Stimulated activated CD4-positive, alpha-beta T cell treated with anti-CD3 and anti-CD28 coated beads, Interleukin-15, amount 100 ng/mL, for 24 hours (primary cell): ENCODE measurements around the gene TCP11.
A peak's percentile ranks its signal among the peaks of the same experiment; 100 is the strongest.

ENCODE experiments used
- DNase-seq: peaks from one replicate; pipeline ENCODE4 v3.0.0-alpha.2; 2020

Gene TCP11

DNA sequence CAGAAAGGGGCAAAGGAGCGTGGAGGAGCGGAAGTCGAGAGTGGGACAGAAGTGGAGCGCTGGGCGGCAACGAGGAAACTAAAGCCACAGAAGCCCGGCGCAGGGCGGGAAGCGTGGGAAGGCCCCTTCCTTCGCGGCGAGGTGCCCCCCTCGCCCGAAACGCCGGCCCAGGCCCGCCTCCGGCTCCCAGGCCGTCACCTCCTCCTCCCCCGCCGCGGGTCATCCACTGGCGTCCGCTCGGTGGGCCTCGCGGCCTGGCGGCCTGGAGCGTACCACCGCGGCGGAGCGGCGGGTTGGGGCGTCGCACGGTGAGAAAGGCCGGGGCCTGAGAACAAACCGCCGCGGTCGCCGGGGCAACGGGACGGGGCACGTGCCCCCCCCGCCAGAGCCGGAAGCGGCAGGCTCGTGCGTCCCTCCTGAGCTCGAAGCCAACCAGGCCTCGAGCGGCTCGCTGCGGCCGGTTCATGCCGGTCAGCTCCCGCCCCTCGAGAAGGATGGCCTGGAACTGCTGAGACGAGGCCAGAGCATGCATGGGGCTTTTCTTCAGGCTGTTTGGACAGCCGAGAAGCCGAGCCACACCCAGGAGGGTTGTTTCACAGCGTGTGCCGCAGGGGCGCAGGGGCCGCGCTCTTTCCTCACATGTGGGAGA lies at the start of gene TCP11:
TCP11 (minus strand) TSS at position 333 of the 649 bp plus-strand sequence. CDS start 469 bp downstream, outside the sequence.
- peak; percentile 42 for DNase-seq

DNA sequence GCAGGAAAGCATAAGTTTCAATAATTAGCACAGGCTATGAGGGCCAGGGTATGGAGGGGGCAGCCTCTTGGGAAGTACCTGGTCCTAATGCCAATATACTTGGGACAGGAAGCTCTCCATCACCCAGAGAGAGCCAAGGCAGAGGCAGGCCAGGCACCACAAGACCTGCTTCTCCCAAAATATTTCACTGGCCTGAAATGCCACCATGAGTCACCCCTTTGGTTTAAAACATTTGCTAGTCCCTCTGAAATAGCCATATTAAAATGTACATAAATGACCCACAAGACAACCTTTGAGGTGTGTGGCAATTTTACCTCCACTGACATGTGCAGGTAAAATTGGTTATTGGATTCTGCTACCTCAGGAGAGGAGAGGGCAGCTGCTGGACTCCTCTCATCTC lies 49.2 kb upstream of the TCP11 start:
- no peak for DNase-seq

DNA sequence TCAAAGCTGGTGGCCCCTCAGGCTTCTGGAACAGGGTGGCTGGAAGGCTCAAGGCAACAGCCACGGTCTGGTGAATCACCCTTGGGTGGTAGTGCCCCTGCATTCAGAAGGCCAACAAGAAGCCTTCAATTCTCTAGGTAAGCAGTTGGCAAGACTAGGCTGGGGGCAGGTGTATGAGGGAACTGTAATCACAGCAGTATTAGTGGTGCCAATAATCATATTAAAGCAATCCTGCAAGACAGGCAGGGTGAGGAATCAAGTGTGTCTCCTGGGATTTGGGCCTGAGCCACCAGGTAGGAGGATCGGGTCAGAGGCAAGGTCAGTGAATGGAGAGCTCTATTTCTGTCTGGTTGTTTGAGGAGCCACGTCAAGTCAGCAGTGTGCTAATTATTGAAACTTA lies 47.7 kb upstream of the TCP11 start:
- no peak for DNase-seq

DNA sequence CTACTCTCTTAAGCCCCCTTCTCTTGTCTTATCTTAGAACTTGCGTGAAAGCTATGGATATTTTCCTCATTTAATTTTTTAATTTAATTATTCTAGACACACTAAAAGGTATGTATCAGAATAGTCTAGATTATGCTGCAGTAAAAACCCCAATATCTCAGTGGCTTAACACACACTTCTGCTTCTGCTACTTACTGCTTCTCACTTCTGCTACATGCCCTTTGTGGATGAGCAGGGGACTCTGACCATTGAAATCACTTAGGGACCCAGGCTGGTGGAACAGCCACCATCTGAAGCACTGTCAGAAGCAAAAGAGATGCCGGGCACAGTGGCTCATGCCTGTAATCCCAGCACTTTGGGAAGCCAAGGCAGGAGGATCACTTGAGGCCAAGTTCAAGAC lies 45.4 kb upstream of the TCP11 start:
- DNase-seq, result no peak

DNA sequence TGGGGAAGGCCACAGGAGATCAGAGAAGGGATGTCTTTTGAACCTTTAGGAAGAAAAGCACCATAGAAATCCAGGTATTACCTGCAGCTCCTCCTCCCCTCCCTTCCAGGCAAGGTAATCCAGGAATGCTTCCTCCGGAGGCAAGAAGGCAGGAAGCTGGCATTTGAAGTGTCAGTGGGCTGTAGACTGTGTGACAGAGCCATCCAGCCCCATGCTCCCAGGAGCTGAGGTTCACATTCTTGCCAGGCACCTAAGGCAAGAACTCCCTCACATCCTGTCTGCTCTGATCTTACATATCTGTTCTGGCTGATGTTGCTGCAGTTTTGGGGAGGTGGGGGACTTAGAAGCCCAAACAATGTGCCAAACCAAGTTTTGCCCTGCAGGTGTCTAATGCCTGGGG lies 44.8 kb upstream of the TCP11 start:
- DNase-seq, result no peak

DNA sequence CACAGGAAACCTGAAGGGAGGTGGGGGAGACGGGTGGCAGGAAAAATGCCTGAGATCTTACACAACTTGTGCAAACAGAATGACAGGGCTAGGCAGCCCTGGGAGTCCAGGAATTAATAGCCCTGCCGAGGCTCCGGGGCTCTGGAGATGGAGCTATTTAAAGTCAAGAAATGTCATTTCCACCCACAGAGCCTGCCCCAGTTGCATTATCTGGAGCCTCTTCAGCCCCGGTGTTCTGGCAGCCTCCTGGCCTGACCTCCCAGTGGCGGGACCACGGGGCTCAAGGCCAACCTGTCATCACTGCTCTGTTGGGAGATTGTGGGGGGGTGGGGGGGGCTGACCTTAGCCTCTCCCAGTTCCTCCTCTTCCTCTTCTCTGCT lies 44.2 kb upstream of the TCP11 start:
- DNase-seq, result no peak

DNA sequence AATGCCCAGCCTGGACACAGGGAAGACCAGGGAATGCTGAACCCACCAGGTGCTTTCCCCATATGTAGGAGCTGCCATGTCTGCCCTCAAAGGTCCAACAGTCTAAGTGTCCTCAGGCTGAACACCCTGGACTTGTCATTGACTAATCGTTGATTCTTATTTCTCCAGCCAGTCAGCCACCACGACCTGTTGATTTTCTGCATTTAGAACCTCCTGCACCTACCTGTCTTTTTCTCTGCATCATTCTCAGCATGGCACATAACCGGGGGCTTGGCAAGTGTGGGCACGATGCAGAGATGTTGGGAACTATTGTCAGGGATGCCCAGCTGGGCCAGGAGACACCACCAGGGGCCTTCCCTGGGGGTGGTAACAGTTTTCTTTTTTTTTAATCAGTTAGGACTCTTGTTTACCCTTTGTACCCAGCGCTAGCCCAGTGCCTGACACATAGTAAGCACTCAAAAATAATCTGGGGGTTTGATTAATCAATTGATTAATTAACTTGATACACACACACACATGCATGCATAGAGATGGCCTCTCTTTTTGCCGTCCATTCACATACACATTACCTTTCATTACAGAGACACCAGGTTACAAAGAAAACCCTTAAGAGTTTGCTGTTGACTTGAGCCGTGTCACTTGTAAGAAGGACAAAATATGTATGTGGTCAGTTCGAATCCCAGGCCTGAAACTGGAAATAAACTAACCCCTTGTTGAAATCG lies 43.6 kb upstream of the TCP11 start:
- no peak for DNase-seq

DNA sequence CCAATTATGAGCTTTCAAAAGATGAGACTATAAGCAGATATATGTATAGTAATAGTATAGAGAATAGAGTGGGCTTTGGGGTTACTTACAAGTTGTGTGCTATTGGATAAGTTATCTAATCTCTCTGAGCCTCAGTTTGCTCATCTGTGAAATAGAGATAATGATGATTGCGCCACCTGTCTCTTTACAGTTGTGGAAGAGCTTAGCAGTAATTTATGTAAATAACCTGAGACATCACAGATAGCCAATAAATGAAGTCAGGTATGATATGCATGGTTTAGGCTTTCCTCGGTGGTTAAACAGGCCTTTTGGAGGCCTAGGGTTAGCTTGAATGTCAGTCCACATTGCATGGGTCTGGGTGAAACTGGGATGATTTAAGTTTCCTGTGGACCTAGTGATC lies 42.8 kb upstream of the TCP11 start:
- DNase-seq, result no peak

DNA sequence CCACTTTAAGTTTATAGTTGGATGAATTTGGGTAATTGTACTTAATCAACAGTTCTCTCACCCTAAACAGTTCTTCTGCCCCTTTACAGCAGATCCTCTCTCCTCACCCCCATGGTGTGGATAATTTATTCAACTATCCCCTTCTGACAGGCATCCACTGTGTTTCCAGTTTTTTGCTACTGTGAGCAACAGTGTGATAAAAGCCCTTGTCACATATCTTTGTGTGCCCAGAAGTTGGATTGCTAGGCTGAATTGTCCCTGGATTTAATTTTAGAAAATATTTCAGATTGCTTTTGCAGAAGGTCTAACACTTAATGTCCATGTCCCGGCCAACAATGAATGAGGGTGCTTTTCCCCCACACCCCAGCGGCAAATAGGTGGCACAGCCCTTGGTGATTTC lies 42.1 kb upstream of the TCP11 start:
- no peak for DNase-seq

DNA sequence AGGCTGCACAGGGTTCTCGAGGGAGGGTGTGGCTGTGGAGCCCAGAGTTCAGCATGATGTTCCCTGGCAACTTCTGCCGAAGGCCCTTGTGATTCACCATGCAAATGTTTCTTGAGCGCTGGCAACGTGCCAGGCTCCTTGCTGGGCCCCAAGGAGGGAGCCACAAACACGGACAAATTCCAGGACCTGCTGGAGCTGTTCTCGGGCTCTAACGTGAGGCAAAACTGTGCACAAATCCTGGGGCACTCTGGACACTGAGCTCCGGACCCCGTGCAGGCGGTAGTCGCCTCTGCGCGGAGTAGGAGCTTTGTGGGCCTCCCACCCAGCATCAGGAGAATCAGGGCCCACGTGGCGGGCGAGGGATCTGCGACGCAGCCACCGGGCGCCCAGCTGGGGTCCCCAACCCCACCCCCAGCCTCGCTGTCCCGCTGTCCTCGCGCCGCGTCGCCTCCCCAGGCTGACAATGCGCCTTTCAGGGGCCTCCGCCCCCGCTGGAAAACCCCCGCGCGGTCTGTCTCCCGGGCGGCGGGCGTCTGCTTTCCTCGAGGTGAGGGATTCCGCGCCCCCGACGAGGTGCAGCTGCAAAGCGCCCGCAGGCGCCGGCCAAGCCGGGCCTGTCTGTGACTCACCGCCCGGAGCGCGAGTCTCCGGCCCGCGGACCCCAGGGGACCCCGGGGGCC lies 40.9 kb upstream of the TCP11 start:
- no peak for DNase-seq

DNA sequence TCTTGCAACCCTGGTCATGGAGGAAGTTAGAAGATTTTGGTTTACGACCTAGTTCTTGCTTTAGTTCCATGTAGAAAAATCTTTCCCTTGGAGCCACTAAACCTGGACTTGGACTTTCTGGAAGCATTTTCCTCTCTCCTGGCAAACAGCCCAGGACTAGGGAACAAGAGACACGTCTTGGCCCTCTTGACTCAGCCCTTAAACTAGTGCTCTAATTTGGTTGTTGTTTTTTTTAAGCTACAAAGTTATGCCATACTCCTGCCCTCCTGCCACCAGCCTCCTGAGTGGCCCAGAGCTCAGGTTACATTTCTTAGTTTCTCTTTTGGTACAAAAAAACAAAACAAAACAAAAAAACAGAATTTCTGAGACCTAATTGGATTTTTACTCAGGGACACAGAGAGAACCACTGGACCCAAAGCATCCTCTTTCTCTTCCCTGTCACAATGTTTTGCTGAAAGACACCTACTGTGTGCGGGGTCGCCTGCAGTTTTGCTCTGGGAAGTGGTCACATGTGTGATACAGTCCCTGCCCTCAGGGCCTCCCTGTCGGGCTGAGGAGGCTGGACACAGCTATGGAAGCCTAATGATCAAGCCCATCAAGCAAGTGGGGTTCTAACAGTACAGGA lies 40.3 kb upstream of the TCP11 start:
- no peak for DNase-seq

DNA sequence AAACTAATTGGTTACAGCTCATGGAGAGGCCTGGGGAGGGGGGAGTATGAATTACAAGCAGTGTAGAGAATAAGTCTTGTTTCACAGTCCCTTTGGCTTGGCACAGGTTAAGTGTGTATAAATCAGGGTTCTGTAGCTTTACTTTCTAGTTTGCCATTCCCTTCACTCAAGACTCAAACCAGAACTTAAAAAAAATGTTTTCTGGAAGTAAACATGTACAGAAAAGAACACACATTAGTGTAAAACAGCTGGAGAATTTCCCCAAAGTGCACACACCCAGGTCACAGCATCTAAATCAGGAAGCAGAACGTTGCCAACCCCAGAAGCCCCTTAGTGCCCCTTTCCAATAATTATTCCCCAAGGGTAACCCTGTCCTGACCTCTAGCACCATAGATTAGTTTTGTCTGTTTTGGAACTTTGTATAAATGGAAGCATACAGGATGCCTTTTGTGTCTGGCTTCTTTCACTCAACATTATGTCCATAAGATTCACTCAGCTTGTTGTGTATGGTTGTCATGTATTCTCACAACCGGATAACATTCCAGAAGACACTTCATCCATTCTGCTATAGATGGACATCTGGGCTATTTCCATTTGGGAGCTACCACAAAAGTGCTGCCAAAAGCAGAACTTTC lies 38.9 kb upstream of the TCP11 start:
- no peak for DNase-seq

DNA sequence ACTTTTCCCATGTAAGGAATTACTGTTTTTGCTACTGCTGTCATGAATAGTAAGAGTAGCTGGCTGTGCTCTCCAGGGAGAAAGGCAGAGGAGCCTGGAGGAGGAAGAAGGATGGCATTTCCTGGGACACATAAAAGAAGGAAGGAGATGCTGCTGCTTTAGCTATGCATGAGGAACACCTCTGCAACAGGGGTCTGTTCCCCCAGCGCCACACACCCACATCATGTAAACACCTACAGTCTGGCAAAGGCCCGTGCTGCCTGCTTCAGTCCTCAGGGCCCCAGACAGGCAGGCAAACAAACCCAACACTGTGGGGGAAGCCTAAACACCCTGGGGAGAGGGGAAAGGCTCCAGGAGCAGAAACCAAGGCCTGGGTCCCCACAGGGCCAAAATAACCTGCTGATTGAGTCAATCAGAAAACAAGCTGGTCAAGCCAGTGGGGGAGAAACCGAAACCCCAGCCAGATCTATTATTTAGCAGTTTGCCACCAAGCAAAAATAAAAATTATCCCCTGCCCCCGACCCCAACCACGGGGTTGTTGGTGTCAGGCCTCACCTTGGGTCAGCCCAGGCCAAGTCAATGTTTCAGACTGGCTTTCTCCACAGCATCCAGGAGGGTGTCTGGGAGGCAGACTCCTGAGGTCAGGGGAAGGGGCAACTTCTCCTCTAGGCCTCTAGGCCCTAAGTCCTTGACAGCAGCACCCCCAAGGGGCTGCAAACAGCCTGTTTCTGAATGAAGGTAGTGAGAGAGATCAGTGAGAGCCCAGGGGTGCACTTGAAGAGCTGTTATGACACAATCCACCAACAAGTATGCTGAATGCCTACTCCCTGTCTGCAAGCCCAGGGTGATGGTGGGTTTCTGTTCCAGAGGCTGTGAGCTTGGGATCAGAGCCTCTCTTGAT lies 38.0 kb upstream of the TCP11 start:
- no peak for DNase-seq

DNA sequence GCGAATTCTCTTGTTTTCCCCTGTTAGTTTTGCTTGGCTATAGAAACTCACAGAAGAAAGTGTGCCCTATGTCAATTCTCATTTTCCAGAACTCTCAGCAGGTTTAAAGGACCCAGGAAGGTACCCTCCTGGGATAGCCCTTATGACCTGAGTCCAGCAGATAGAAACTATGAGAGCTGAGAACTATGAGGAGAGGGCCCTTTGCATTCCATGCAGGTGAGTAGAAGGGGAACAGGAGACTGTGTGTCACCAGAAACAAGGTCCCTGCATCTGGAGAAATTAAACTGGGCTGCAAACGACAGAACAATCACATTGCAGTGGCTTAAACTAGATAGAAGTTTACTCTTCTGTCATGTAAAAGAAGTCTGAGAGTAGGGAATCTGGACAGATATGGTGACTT lies 36.9 kb upstream of the TCP11 start:
- DNase-seq, result no peak

DNA sequence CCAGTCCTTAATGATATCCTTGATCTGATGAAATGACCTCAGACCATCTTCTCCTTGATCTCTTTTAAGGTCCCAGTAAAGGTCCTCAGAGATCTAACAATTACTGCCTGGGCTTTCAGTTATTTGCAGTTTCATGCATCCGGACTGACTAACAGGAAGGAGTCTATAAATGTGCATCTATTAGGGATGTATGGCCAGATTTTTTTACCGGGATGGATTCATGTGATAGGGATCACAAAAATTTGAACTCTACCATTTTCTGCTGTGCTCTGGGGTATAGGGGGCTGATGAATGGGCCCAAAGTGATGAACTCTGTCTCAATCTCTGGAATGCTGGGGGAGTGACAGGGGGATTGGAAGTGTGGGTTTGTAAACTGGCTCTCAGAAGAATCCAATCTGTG lies 36.5 kb upstream of the TCP11 start:
- no peak for DNase-seq

DNA sequence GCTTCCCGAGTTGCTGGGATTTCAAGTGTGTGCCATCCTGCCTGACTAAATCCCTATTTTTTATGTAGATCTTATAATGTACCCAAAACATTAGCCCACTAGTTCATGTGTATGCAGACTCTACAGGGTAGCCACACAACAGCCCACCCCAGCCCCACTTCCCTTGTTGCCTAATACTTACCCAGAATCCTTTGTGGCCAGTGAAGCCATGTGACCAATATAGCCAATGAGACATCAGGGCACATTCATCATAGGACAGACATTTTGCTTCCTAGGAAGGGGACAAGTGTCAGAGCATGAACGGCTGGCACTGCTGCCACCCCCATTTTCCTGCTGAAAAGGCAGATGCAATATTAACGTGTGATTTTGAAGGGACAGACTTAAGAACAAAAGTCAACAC lies 36.0 kb upstream of the TCP11 start:
- DNase-seq, result no peak

DNA sequence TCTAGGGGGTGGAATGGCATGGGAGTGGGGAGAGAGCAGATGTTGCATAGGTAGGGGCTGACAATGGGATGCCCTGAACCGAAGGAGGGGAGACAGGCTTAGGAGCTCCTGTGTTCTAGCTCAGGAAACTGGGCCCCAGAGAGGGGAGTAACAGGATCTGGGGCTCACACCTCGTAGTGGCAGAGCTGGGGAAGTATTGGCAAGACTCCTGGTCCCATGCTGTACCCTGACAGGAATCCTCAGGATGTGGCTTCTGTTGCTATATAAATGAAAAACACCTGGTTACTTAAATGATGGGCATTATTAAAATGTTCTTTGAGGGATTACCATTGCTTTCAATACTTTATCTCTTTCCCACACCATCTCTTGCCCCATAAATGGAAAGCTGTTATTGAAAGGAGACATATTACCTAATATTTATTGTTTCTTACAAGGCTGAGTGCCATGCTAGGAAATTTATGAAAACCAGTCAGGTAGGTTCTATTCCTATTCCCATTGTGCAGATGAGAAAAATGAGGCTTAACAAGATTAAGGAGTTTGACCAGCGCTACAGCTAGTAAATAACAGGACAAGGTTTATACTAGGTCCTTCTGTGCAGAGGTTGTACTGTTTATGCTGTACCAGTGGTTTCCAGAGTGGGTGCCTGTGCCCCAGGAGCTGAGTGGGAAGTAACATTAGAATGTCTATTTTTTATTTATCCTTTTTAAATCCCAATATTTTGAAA lies 35.3 kb upstream of the TCP11 start:
- no peak for DNase-seq

DNA sequence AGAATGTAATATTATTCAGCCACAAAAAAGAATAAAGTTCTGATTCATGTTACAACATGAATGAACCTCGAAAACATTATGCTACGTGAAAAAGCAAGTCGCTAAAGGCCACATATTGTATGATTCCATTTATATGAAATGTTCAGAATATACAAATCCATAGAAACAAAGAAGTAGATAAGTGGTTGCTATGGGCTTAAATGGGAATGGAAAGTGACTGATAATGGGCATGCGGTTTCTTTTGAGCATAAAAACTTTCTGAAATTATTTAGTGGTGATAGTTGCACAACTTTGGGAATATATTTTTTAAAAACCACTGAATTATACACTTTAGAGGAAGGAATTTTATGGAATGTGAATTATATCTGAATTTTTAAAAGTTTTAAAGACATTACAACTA lies 33.4 kb upstream of the TCP11 start:
- DNase-seq, result no peak

DNA sequence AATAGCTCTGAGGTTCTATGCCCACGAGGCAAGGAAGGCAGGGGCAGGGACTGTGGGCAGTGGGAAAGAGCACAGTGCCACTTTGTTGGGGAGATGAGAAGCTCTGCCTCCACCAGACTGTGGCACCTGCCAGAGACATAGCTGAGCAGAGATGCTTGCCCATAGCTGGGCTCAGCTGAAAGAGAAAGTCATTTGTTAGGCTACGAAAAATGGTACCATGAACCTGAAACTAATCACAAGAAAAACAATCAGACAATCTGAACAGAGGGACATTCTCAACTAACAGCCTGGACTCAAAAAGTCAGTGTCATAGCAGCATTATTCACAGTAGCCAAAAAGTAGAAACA lies 32.9 kb upstream of the TCP11 start:
- DNase-seq, result no peak

DNA sequence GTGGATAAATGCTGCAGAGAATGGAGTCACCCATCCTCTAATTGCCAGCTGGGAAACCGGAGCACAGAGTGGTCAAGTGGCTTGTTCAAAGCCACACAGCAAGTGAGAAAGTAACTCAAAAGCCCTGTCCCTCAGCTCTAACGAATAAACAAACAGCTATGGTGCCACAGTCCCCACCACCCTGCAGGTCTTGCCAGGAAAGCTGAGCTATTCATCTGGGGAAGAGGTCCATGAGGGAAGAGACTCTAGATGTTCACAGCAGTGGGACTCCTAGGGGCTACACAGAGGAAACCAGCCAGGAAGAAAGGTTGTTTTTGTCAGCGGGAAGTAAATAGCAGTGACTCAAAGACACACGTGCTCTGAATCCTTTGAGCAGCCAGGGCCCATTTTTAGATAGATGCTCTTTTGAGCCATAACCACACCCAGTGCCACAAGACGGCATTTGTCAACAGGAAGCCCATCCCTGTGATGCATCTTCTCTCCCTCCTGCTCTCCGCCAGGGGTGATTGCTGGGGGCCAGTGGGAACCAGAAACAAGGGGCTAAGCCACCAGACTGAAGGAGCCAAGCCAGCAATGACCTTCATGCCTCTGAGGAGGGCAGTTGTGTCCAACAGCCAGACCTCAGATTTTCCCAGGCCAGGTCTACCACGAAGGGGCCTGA lies 32.4 kb upstream of the TCP11 start:
- DNase-seq, result no peak

DNA sequence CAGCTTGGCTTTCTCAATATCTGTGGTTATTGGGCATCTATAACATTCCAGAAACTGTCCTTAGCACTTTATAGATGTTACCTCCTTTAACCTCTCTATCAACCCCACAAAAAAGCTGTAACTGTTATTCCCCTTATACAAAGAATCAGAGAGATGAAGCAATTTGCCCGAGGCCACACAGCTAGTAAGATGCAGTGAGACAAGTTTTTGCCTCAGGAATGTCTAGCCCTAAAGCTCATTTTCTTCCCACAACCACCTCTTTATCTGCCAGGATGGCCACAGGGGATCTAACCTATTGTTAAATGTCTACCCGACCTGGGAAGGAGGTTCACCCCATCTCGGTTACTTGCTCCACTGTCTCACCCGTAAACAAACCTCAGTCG lies 31.9 kb upstream of the TCP11 start:
- DNase-seq, result no peak
